ENCODE measurements around the gene GPRIN3. TPM values are rescaled to one million over a fixed set of nuclear protein-coding genes. Genes with fewer than 3 reads are reported as not detected.
"Not testable (repeated sequence)": the region's sequence is repeated elsewhere in the genome, so short reads cannot be mapped to it uniquely, and the experiment has no call there.

The GPRIN3 gene
- total RNA-seq, 1 experiment from 2014 or later, result 3.8 TPM

DNA sequence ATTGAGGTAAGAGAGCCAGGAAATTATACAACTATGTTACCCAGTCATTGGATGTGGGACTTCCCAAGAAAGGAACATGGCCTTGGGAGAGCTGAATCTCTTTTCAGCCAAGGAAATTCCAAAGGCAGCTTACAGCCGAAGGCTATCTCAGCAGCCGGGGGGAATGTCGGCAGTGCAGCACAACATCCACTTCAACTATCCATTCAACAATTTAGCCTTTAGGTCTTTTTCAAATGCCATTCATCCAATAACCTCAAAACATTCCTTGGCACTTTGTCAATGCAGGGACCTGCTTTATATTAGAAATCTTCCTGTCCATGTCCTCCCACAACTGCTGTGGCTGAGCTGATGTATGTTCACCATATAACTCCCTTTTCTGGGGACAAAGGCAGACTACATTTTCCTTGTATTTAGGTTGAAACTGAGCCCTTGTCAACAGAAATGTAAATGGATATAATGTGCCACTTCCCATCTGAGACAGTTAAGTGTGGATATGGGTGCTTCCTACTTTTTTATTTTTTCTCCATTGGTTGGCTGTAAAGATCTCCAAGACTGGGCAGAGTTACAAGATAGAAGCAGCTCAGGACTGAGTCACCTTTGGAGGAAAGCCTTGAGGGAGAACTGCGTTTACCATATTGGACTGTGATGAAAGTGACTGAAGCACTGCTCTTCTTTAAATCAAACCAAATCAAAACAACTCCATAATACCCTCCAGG, 94.8 kb downstream of the GPRIN3 start:
- peak; percentile 1 for DNase-seq (ENCODE audit: low read depth, low spot score)
- in situ Hi-C loops (cut with HindIII; ENCODE audit: low pct_unique_long_range_greater_than_20kb, low sequenced_read_pairs), result no loop called here

DNA sequence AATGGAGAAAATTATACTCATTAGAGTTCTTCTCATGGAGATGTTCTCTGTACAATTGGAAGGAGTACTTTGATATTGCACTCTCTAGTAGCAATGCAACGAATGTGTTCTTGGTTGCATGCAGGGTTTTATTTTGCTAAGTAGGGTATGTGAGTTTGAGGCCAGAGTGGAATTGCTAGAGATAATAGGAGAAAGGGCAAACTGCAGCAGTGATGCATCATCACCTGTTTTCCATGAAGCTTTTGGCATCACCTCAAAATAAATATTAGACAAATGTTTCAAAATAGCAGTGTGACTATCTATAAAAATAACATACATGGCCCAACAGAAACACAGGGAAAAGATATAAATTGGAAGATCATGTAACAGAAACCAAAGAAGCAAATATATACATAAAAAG, 103.0 kb downstream of the GPRIN3 start:
- in situ Hi-C loops (cut with HindIII; ENCODE audit: low pct_unique_long_range_greater_than_20kb, low sequenced_read_pairs), result no loop called here
- DNase-seq (ENCODE audit: low read depth, low spot score), result no peak

DNA sequence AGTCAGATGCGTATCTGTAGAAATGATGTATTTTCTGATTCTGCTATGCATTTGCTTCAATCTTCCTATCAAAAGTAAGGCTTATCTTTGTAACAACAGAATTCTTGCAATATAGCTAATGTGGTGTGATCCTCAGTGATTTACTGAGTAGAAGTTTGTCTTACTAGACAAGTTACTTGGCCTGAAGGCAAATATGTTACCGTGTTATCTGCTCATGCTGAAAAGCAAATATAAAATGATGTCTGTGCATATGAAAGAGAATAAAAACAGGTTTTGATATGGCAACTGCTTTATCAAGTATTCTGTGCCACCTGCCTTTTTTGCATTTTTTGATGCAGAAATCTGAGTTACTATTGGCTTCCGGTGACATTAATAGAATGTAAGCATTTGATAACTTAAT, 103.7 kb downstream of the GPRIN3 start:
- no peak for DNase-seq (ENCODE audit: low read depth, low spot score)
- in situ Hi-C loops (cut with HindIII; ENCODE audit: low pct_unique_long_range_greater_than_20kb, low sequenced_read_pairs), result no loop called here

DNA sequence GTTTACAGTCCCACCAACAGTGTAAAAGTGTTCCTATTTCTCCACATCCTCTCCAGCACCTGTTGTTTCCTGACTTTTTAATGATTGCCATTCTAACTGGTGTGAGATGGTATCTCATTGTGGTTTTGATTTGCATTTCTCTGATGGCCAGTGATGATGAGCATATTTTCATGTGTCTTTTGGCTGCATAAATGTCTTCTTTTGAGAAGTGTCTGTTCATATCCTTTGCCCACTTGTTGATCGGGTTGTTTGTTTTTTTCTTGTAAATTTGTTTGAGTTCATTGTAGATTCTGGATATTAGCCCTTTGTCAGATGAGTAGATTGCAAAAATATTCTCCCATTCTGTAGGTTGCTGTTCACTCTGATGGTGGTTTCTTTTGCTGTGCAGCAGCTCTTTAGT, 108.2 kb downstream of the GPRIN3 start:
- in situ Hi-C loops (cut with HindIII; ENCODE audit: low pct_unique_long_range_greater_than_20kb, low sequenced_read_pairs), result not testable (repeated sequence)

DNA sequence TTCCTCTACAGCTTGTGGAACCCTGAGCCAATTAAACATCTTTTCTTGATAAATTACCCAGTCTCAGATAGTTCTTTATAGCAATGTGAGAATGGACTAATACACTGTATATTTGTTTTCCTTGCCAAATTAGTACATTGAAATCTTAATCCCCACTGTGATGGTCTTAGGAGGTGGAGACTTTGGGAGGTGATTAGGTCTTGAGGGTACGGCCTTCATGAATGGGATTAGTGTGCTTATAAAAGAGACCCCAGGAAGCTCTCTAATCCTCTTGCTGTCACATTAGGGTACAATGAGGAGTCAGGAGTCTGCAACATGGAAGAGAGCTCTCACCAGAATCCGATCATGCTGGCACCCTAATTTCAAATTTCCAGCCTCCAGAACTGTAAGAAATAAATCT, 109.7 kb downstream of the GPRIN3 start:
- in situ Hi-C loops (cut with HindIII; ENCODE audit: low pct_unique_long_range_greater_than_20kb, low sequenced_read_pairs), result no loop called here
- no peak for DNase-seq (ENCODE audit: low read depth, low spot score)

More for the DNA sequence above, 108.2 kb downstream of the GPRIN3 start:
- DNase-seq (ENCODE audit: low read depth, low spot score), result not testable (repeated sequence)

DNA sequence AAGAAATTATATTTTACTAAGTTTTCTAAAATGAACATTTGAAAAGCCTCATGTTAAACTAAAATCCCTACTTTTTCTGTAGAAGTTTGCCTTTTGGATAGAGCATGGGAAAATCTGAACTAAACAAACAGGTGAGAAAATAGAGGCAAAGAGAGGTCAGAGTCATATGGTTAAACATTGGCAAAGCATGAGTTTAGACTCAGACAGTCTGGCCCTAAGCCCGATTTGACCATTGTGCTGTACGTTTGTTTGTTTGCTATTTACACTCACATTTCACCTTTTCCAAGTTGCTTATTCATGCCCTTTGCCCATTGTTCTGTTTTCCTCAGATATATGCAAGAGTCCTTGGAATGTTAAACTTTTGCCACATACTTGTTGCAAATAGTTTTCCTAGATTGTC, 110.9 kb downstream of the GPRIN3 start:
- no peak for DNase-seq (ENCODE audit: low read depth, low spot score)
- in situ Hi-C loops (cut with HindIII; ENCODE audit: low pct_unique_long_range_greater_than_20kb, low sequenced_read_pairs), result no loop called here

DNA sequence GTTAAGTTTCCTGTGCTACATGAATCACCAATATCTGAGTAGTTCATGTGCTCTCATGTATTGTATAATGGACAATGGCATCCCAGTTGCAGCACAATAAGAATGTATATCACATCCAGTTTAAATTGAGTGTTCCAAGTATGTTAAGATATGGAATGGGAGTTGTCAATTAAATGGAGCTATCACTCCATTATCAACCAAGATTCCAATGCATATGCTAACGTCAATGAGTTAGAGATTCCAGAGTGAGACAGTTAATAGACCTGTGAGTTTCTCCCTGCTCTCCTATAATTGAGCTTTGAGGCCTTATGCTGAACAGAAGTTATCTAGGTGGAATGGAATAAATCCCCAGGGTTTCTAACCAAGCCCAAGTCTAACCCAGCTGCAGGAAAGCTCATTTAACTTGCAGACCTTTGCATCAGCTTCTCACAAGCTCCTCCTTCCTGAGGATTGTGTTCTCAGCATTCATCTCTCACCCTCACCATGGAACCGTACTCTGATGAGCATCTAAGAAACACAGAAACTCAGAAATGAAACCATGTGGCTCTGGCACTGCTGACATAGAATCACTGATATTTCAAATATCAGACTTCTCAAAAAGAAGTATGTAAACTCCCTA, 111.4 kb downstream of the GPRIN3 start:
- peak; percentile 23 for DNase-seq (ENCODE audit: low read depth, low spot score)
- in situ Hi-C loops (cut with HindIII; ENCODE audit: low pct_unique_long_range_greater_than_20kb, low sequenced_read_pairs), result no loop called here

DNA sequence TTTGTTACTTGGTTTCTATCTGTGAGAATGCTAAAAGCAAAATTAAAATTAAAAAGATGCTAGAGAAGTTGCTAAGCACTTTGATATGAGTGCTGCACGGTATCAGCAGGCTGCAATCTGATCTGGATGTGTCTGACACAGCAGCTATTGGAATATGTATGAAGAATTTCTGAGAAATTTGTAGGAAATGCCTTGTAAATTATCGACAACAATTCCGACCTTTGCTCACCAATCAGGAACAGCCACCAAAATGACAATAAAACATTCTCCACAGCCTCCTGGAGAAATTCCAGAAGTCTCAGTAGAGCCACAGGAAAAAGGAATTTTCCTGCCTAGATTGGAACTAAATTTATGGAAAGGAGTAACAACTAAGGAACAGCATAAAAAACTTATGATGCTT, 113.8 kb downstream of the GPRIN3 start:
- DNase-seq (ENCODE audit: low read depth, low spot score), result no peak
- in situ Hi-C loops (cut with HindIII; ENCODE audit: low pct_unique_long_range_greater_than_20kb, low sequenced_read_pairs), result no loop called here

Other genes with a start within 250 kb of the GPRIN3 start
- gene TIGD2, start 196.3 kb downstream of the GPRIN3 start, total RNA-seq (2014; rRNA removed; shearing (Covaris generic)), result 15.2 and 15.9 TPM in 2 replicates